OCI-LY7 (cell line): ENCODE data around the gene ASPDH. TPM values are rescaled to one million over a fixed set of nuclear protein-coding genes. Genes with fewer than 3 reads are reported as not detected.

Experiments
- BruUV-seq: library from RNA; stranded (reverse); fragments of 400-500 nt; replicated peaks from 2 replicates; lab custom pipeline; 2021; lab: Mats Ljungman, UMichigan
- CTCF ChIA-PET: fragments of 300-600 bp; sonication (Branson Sonifier 250); formaldehyde crosslinking; loops from one replicate; lab custom pipeline; 2022; ENCODE audit warnings: antibody characterized with exemption; ENCODE audit not compliant: unreplicated experiment; lab: Charles Lee
- POLR2A ChIA-PET: fragments of 300-600 bp; sonication (Branson Sonifier 250); formaldehyde crosslinking; loops from one replicate; lab custom pipeline; 2022; ENCODE audit warnings: antibody characterized with exemption; lab: Charles Lee
- DNase-seq: peaks from one replicate; pipeline ENCODE4 v3.0.0-alpha.2; 2015; ENCODE audit warnings: low spot score
- H2AFZ ChIP-seq: fragments of 200-600 bp; sonication (generic), shearing (Covaris generic); 2 replicates; pipeline ENCODE4 v1.6.1; 2014; ENCODE audit warnings: mild to moderate bottlenecking, antibody characterized with exemption, low read length, moderate library complexity
- H3K27ac ChIP-seq: fragments of 200-600 bp; sonication (generic); 2 replicates; pipeline ENCODE4 v1.5.1; 2014; ENCODE audit warnings: mixed run types, low read depth, mild to moderate bottlenecking, moderate library complexity, low read length, inconsistent platforms; ENCODE audit not compliant: poor library complexity, severe bottlenecking
- H3K36me3 ChIP-seq: fragments of 200-600 bp; sonication (generic); 2 replicates; pipeline ENCODE4 v1.6.1; 2014; ENCODE audit warnings: mild to moderate bottlenecking, antibody characterized with exemption, low read length, moderate library complexity, mixed read lengths; ENCODE audit not compliant: insufficient read depth
- H3K4me1 ChIP-seq: fragments of 200-600 bp; sonication (generic); 2 replicates; pipeline ENCODE4 v1.5.1; 2014; ENCODE audit warnings: mild to moderate bottlenecking, low read length; ENCODE audit not compliant: insufficient read depth, poor library complexity, severe bottlenecking
- H3K4me2 ChIP-seq: fragments of 200-600 bp; sonication (generic); 2 replicates; pipeline ENCODE4 v1.6.1; 2014; ENCODE audit warnings: mild to moderate bottlenecking, low read length
- H3K4me3 ChIP-seq: fragments of 200-600 bp; sonication (generic); 2 replicates; pipeline ENCODE4 v1.5.1; 2014; ENCODE audit warnings: mild to moderate bottlenecking, low read depth, low read length; ENCODE audit not compliant: poor library complexity, severe bottlenecking
- H3K79me2 ChIP-seq: fragments of 200-600 bp; sonication (generic); 2 replicates; pipeline ENCODE4 v1.6.1; 2016; ENCODE audit warnings: low read depth, mild to moderate bottlenecking, low read length, moderate library complexity, mixed read lengths; ENCODE audit not compliant: insufficient read depth
- H3K9me2 ChIP-seq: fragments of 200-600 bp; sonication (generic); 2 replicates; pipeline ENCODE4 v1.6.1; 2016; ENCODE audit warnings: mild to moderate bottlenecking, low read length, mixed read lengths; ENCODE audit not compliant: insufficient read depth
- H3K9me3 ChIP-seq: fragments of 200-600 bp; sonication (generic); 2 replicates; pipeline ENCODE4 v1.6.1; 2014; ENCODE audit warnings: mild to moderate bottlenecking, mixed run types, low read length, mixed read lengths
- H4K20me1 ChIP-seq: fragments of 200-600 bp; sonication (generic); 2 replicates; pipeline ENCODE4 v1.6.1; 2014; ENCODE audit warnings: mild to moderate bottlenecking, antibody characterized with exemption, low read length, moderate library complexity, mixed read lengths; ENCODE audit not compliant: insufficient read depth
- CTCF ChIP-seq: fragments of 200-600 bp; sonication (generic); conservative IDR thresholded peaks from 2 replicates; pipeline ENCODE4 v1.5.1; 2014; ENCODE audit warnings: mild to moderate bottlenecking, antibody characterized with exemption, low read length, moderate library complexity, mixed read lengths
- EZH2phosphoT487 ChIP-seq: fragments of 200-600 bp; sonication (generic); IDR thresholded peaks from 2 replicates; pipeline ENCODE4 v1.6.1; 2018; ENCODE audit warnings: low read depth, borderline replicate concordance, mild to moderate bottlenecking, mixed run types, antibody characterized with exemption, low read length, moderate library complexity, mixed read lengths
- intact Hi-C: fragments of 100-400 bp; cut with micrococcal nuclease; formaldehyde crosslinking; loops from one replicate; pipeline ENCODE4 v1.10.0; 2022; ENCODE audit not compliant: unreplicated experiment
- total RNA-seq, 2 experiments: library from RNA; depleted of rRNA in 1 of 2; stranded (reverse); fragments of >200 nt in 1 of 2; shearing (Covaris generic) in 1 of 2; gene quantifications; 2 replicates each; pipeline ENCODE4 v1.2.3, GENCODE V29; 2014 to 2022

The ASPDH gene
- total RNA-seq, 2 experiments from 2014 or later = not detected

GRCh38 chr19:50467566-50467965 is 46.1 kb downstream of the ASPDH start:
- Histone ChIP-seq H2AFZ (no peak overlapping the region), H3K36me3 (no peaks in the 10 kb centered on the region), H3K4me3 (no peak overlapping the region), H3K27ac (no peak overlapping the region), H3K9me2 (no peaks in the 10 kb centered on the region), H4K20me1 (no peaks in the 10 kb centered on the region), H3K4me1 (no peaks in the 10 kb centered on the region), H3K79me2 (no peaks in the 10 kb centered on the region), H3K4me2 (no peak overlapping the region), H3K9me3 (no peaks in the 10 kb centered on the region)
- POLR2A ChIA-PET = no interaction called here
- BruUV-seq = no TSS peak
- TF ChIP-seq CTCF = no peak
- no peak for TF ChIP-seq EZH2phosphoT487
- intact Hi-C loops = no loop called here
- no peak for DNase-seq
- CTCF ChIA-PET = no interaction called here

DNA sequence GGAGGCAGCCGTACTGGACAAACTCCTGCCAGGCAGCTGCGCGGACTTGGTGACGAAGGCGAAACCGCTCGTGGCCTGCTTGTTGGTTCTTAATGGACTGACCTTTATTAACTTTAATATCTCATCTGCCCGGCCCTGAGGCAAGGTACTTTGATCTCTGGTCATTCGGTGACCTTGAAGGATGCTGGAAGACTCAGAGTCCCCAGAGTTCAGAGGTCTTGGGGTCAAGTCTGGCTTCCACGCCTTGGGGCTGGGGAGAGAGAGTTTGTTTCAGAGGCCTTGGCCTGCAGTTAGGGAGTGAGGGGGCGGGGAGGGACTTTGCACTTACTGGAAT is 47.0 kb downstream of the ASPDH start:
- no TSS peak for BruUV-seq
- Histone ChIP-seq H3K4me2 (no peak overlapping the region), H3K4me3 (no peak overlapping the region), H3K36me3 (no peaks in the 10 kb centered on the region), H3K4me1 (peaks cover under 1% of the 10 kb centered on the region), H2AFZ (no peak overlapping the region), H3K79me2 (no peaks in the 10 kb centered on the region), H3K9me3 (no peaks in the 10 kb centered on the region), H3K27ac (no peak overlapping the region), H3K9me2 (no peaks in the 10 kb centered on the region), H4K20me1 (no peaks in the 10 kb centered on the region)
- CTCF ChIA-PET = interaction anchor here (0.6 kb wide), 1 partner anchor 99 kb away, joined by 3 read pairs; no protein-coding TSS in a partner anchor
- intact Hi-C loops = no loop called here
- DNase-seq = no peak
- POLR2A ChIA-PET = no interaction called here
- TF ChIP-seq EZH2phosphoT487 (no peak), CTCF (no peak)

GRCh38 chr19:50465986-50466705 is 47.6 kb downstream of the ASPDH start:
- TF ChIP-seq EZH2phosphoT487 (no peak), CTCF (peak; percentile 35)
- no peak overlapping the region for H2AFZ ChIP-seq
- peaks cover 6% of the 10 kb centered on the region for H3K4me1 ChIP-seq
- no peak for DNase-seq
- no peaks in the 10 kb centered on the region for H4K20me1 ChIP-seq
- no peak overlapping the region for H3K27ac ChIP-seq
- H3K79me2 ChIP-seq = no peaks in the 10 kb centered on the region
- no peaks in the 10 kb centered on the region for H3K36me3 ChIP-seq
- H3K9me3 ChIP-seq = no peaks in the 10 kb centered on the region
- no peaks in the 10 kb centered on the region for H3K9me2 ChIP-seq
- ChIA-PET CTCF (interaction anchor here (0.6 kb wide), 1 partner anchor 98 kb away, joined by 3 read pairs; no protein-coding TSS in a partner anchor), POLR2A (no interaction called here)
- H3K4me2 ChIP-seq = no peak overlapping the region
- no TSS peak for BruUV-seq
- no peak overlapping the region for H3K4me3 ChIP-seq
- intact Hi-C loops = no loop called here
